ENCODE measurements around the gene ERC1.

The ERC1 gene

GRCh38 chr12:1509413-1510052, 518.5 kb downstream of the ERC1 start:
- Histone ChIP-seq H3F3A (ENCODE audit: control insufficient read depth, insufficient read depth) (no peaks in the 10 kb centered on the region), H3K79me2 (ENCODE audit: control insufficient read depth, low read length) (no peaks in the 10 kb centered on the region), H3K4me1 (ENCODE audit: control insufficient read depth, low read length) (peaks cover 3% of the 10 kb centered on the region; the same call in 1 of the 2 replicates), H3K9me3 (ENCODE audit: control insufficient read depth, insufficient read depth, low read length) (no peaks in the 10 kb centered on the region), H3K9me2 (replicated peaks; ENCODE audit: control insufficient read depth, low read length) (no peaks in the 10 kb centered on the region), H3K4me2 (ENCODE audit: low read length) (no peak overlapping the region), H3K27me3 (ENCODE audit: control insufficient read depth, low read length) (peaks cover 11% of the 10 kb centered on the region), H3K36me3 (ENCODE audit: control insufficient read depth, low read length) (no peaks in the 10 kb centered on the region), H3K27ac (ENCODE audit: low read depth, low read length) (no peak overlapping the region), H3K4me3 (ENCODE audit: low read length) (no peak overlapping the region), H4K20me1 (ENCODE audit: control insufficient read depth, insufficient read depth, low read depth, low read length) (no peaks in the 10 kb centered on the region)
- no peak for TF ChIP-seq EZH2phosphoT487 (IDR thresholded peaks at IDR 0.05; ENCODE audit: borderline replicate concordance, low read length)

GRCh38 chr12:1510056-1510812, 519.2 kb downstream of the ERC1 start:
- Histone ChIP-seq H3K27me3 (ENCODE audit: control insufficient read depth, low read length) (peaks cover 6% of the 10 kb centered on the region; the same call in 1 of the 2 replicates), H3F3A (ENCODE audit: control insufficient read depth, insufficient read depth) (no peaks in the 10 kb centered on the region), H4K20me1 (ENCODE audit: control insufficient read depth, insufficient read depth, low read depth, low read length) (no peaks in the 10 kb centered on the region), H3K9me2 (replicated peaks; ENCODE audit: control insufficient read depth, low read length) (no peaks in the 10 kb centered on the region), H3K4me1 (ENCODE audit: control insufficient read depth, low read length) (no peaks in the 10 kb centered on the region), H3K4me2 (ENCODE audit: low read length) (no peak overlapping the region), H3K27ac (ENCODE audit: low read depth, low read length) (no peak overlapping the region), H3K36me3 (ENCODE audit: control insufficient read depth, low read length) (no peaks in the 10 kb centered on the region), H3K9me3 (ENCODE audit: control insufficient read depth, insufficient read depth, low read length) (peaks cover 3% of the 10 kb centered on the region), H3K79me2 (ENCODE audit: control insufficient read depth, low read length) (no peaks in the 10 kb centered on the region), H3K4me3 (ENCODE audit: low read length) (no peak overlapping the region)
- no peak for TF ChIP-seq EZH2phosphoT487 (IDR thresholded peaks at IDR 0.05; ENCODE audit: borderline replicate concordance, low read length)
- TF ChIP-seq, protein P1, sequence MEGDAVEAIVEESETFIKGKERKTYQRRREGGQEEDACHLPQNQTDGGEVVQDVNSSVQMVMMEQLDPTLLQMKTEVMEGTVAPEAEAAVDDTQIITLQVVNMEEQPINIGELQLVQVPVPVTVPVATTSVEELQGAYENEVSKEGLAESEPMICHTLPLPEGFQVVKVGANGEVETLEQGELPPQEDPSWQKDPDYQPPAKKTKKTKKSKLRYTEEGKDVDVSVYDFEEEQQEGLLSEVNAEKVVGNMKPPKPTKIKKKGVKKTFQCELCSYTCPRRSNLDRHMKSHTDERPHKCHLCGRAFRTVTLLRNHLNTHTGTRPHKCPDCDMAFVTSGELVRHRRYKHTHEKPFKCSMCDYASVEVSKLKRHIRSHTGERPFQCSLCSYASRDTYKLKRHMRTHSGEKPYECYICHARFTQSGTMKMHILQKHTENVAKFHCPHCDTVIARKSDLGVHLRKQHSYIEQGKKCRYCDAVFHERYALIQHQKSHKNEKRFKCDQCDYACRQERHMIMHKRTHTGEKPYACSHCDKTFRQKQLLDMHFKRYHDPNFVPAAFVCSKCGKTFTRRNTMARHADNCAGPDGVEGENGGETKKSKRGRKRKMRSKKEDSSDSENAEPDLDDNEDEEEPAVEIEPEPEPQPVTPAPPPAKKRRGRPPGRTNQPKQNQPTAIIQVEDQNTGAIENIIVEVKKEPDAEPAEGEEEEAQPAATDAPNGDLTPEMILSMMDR (IDR thresholded peaks at IDR 0.05; ENCODE audit: low read depth, low read length, poor library complexity, severe bottlenecking): no peak

- Histone ChIP-seq H3K9me2 (replicated peaks; ENCODE audit: control insufficient read depth, low read length) (no peaks in the 10 kb centered on the region), H3K36me3 (ENCODE audit: control insufficient read depth, low read length) (no peaks in the 10 kb centered on the region), H3K79me2 (ENCODE audit: control insufficient read depth, low read length) (no peaks in the 10 kb centered on the region), H3K9me3 (ENCODE audit: control insufficient read depth, insufficient read depth, low read length) (peaks cover 4% of the 10 kb centered on the region), H3F3A (ENCODE audit: control insufficient read depth, insufficient read depth) (no peaks in the 10 kb centered on the region), H3K4me1 (ENCODE audit: control insufficient read depth, low read length) (no peaks in the 10 kb centered on the region), H3K4me3 (ENCODE audit: low read length) (no peak overlapping the region), H3K27me3 (ENCODE audit: control insufficient read depth, low read length) (peaks cover 8% of the 10 kb centered on the region), H3K27ac (ENCODE audit: low read depth, low read length) (no peak overlapping the region), H3K4me2 (ENCODE audit: low read length) (no peak overlapping the region), H4K20me1 (ENCODE audit: control insufficient read depth, insufficient read depth, low read depth, low read length) (no peaks in the 10 kb centered on the region)
- no peak for TF ChIP-seq EZH2phosphoT487 (IDR thresholded peaks at IDR 0.05; ENCODE audit: borderline replicate concordance, low read length)
- TF ChIP-seq, protein P1 (IDR thresholded peaks at IDR 0.05; ENCODE audit: low read depth, low read length, poor library complexity, severe bottlenecking): no peak
Observed at GRCh38 chr12:1515010-1515409, 524.0 kb downstream of the ERC1 start.

GRCh38 chr12:1515428-1515827, 524.4 kb downstream of the ERC1 start:
- no peaks in the 10 kb centered on the region for H3K9me2 ChIP-seq (replicated peaks; ENCODE audit: control insufficient read depth, low read length)
- no peaks in the 10 kb centered on the region for H4K20me1 ChIP-seq (ENCODE audit: control insufficient read depth, insufficient read depth, low read depth, low read length)
- H3K27ac ChIP-seq (ENCODE audit: low read depth, low read length): no peak overlapping the region
- TF ChIP-seq, protein P1 (IDR thresholded peaks at IDR 0.05; ENCODE audit: low read depth, low read length, poor library complexity, severe bottlenecking): no peak
- no peak for TF ChIP-seq EZH2phosphoT487 (IDR thresholded peaks at IDR 0.05; ENCODE audit: borderline replicate concordance, low read length)
- H3K27me3 ChIP-seq (ENCODE audit: control insufficient read depth, low read length): peaks cover 8% of the 10 kb centered on the region
- no peak overlapping the region for H3K4me3 ChIP-seq (ENCODE audit: low read length)
- no peak overlapping the region for H3K4me2 ChIP-seq (ENCODE audit: low read length)
- no peaks in the 10 kb centered on the region for H3F3A ChIP-seq (ENCODE audit: control insufficient read depth, insufficient read depth)
- peaks cover 4% of the 10 kb centered on the region for H3K9me3 ChIP-seq (ENCODE audit: control insufficient read depth, insufficient read depth, low read length)
- H3K4me1 ChIP-seq (ENCODE audit: control insufficient read depth, low read length): no peaks in the 10 kb centered on the region
- no peaks in the 10 kb centered on the region for H3K79me2 ChIP-seq (ENCODE audit: control insufficient read depth, low read length)
- H3K36me3 ChIP-seq (ENCODE audit: control insufficient read depth, low read length): no peaks in the 10 kb centered on the region

All from DOHH2 (cell line).